Stimulated activated CD4-positive, alpha-beta T cell treated with anti-CD3 and anti-CD28 coated beads, TNF-alpha, amount 100 ng/mL, for 4 hours (primary cell): ENCODE measurements around the gene NCOA6.

Source experiments
- DNase-seq, 3 experiments: peaks; one replicate each; pipeline ENCODE4 v3.0.0-alpha.2; 2020; ENCODE audit warnings: low read depth in 3 of 3

The NCOA6 gene

GRCh38 chr20:34704177-34705007 lies 121.1 kb downstream of the NCOA6 start, which contains the start of gene TP53INP2:
TSS of gene TP53INP2 (plus strand) at chr20:34704344. CDS start at chr20:34708740, 4,396 bp downstream.
- DNase-seq, result peak; percentile 64 to 73 (median 71)

GRCh38 chr20:34703424-34704176 lies 121.9 kb downstream of the NCOA6 start:
- peak in 1 of 3 experiments; percentile 7 for DNase-seq

- no peak for DNase-seq
These were observed 122.4 kb downstream of the NCOA6 start for GRCh38 chr20:34703061-34703423.

GRCh38 chr20:34701405-34702085 lies 123.9 kb downstream of the NCOA6 start:
- DNase-seq, result no peak

- DNase-seq, result no peak
These were observed 132.0 kb downstream of the NCOA6 start for GRCh38 chr20:34693414-34693813.

- no peak for DNase-seq
These were observed 133.6 kb downstream of the NCOA6 start for GRCh38 chr20:34691838-34692237.

GRCh38 chr20:34689486-34689885 lies 136.0 kb downstream of the NCOA6 start:
- DNase-seq, result no peak

GRCh38 chr20:34683667-34684066 lies 141.8 kb downstream of the NCOA6 start:
- DNase-seq, result no peak

- no peak for DNase-seq
These were observed 144.8 kb downstream of the NCOA6 start for GRCh38 chr20:34680586-34681175.

- DNase-seq, result peak; percentile 87 to 94 (median 90)
These were observed 148.6 kb downstream of the NCOA6 start, which contains the start of gene PIGU for GRCh38 chr20:34676642-34677373. TSS of gene PIGU (minus strand) at chr20:34677092. CDS start at chr20:34677085, 7 bp downstream.

GRCh38 chr20:34675993-34676641 lies 149.3 kb downstream of the NCOA6 start:
- no peak for DNase-seq

- DNase-seq, result no peak
These were observed 149.9 kb downstream of the NCOA6 start for GRCh38 chr20:34675561-34675960.

- DNase-seq, result no peak
These were observed 152.0 kb downstream of the NCOA6 start for GRCh38 chr20:34673412-34673811.

- DNase-seq, result no peak
These were observed 156.4 kb downstream of the NCOA6 start for GRCh38 chr20:34669094-34669493.
